ENCODE results near the gene STAG3. TPM values are rescaled to one million over a fixed set of nuclear protein-coding genes. Genes with fewer than 3 reads are reported as not detected.
A peak's percentile ranks its signal among the peaks of the same experiment; 100 is the strongest.
"Not testable (repeated sequence)": the region's sequence is repeated elsewhere in the genome, so short reads cannot be mapped to it uniquely, and the experiment has no call there.

The STAG3 gene
- total and polyA plus RNA-seq, 10 of the 15 experiments (the other 5 are each of a cell fraction or from before 2014, with no cell fraction given) = 73.0 to 306 (median 120) TPM

- H3K9ac ChIP-seq (ENCODE audit: control insufficient read depth, insufficient read depth, low read length); intact Hi-C loops (cut with micrococcal nuclease; ENCODE audit: unreplicated experiment); in situ Hi-C loops (cut with MboI); ATAC-seq; H3K4me3 ChIP-seq; BruUV-seq (replicated peaks); H3K27me3 ChIP-seq (replicated peaks in 1 of 2; ENCODE audit: control insufficient read depth in 2 of 2, insufficient read depth in 2 of 2, low read length in 1 of 2); H3K36me3 ChIP-seq (ENCODE audit: control insufficient read depth in 2 of 2, insufficient read depth in 2 of 2, low read length in 1 of 2); DNase-seq (ENCODE audit: low read depth, low spot score); H4K20me1 ChIP-seq (ENCODE audit: control insufficient read depth, insufficient read depth); H3K9me3 ChIP-seq (replicated peaks; ENCODE audit: control insufficient read depth, insufficient read depth, low read length); FAIRE-seq; H3K27ac ChIP-seq (ENCODE audit: control insufficient read depth, insufficient read depth); H2AFZ ChIP-seq (ENCODE audit: control insufficient read depth, low read depth, low read length); POLR2A ChIA-PET: not testable (repeated sequence)
- SMC1A ChIA-PET (ENCODE audit: uncharacterized antibody, unreplicated experiment) = interaction anchor here (1.2 kb wide), 1 partner anchor 13 kb away, joined by 4 read pairs; no protein-coding TSS in a partner anchor
- RAD21 ChIA-PET (ENCODE audit: unreplicated experiment) = interaction anchor here (2.1 kb wide), 1 partner anchor 75 kb away, joined by 8 read pairs; the partner anchor contains the start of gene LAMTOR4
- peaks cover 53% of the 10 kb centered on the region for H3K79me2 ChIP-seq (ENCODE audit: control insufficient read depth, insufficient read depth, low read length)
- WGBS (ENCODE audit: insufficient coverage, insufficient replicate concordance, low lambda C conversion rate, missing lambda C conversion rate) = 86% methylated on average over 17 of the region's 17 CpGs
- TF ChIP-seq, protein P1, sequence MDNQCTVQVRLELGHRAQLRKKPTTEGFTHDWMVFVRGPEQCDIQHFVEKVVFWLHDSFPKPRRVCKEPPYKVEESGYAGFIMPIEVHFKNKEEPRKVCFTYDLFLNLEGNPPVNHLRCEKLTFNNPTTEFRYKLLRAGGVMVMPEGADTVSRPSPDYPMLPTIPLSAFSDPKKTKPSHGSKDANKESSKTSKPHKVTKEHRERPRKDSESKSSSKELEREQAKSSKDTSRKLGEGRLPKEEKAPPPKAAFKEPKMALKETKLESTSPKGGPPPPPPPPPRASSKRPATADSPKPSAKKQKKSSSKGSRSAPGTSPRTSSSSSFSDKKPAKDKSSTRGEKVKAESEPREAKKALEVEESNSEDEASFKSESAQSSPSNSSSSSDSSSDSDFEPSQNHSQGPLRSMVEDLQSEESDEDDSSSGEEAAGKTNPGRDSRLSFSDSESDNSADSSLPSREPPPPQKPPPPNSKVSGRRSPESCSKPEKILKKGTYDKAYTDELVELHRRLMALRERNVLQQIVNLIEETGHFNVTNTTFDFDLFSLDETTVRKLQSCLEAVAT (IDR thresholded peaks at IDR 0.05) = peak; percentile 64
- TF ChIP-seq SMAD5 (IDR thresholded peaks at IDR 0.05; ENCODE audit: low read depth) = 0 out of 2 replicates have a peak, but pooled peaks have one; percentile 32
- peak; percentile 61 for TF ChIP-seq POLR2A (IDR thresholded peaks at IDR 0.05; ENCODE audit: low read depth, low read length)
- H3K4me1 ChIP-seq (ENCODE audit: control insufficient read depth, insufficient read depth, low read length) = peaks cover 30% of the 10 kb centered on the region
- H3K4me2 ChIP-seq (ENCODE audit: control insufficient read depth, insufficient read depth) = peak overlapping the region; percentile 54
- CTCF ChIA-PET = interaction anchor here (8.2 kb wide), 1 partner anchor 92 kb away, joined by 107 read pairs; no protein-coding TSS in a partner anchor
Observed at GRCh38 chr7:100223376-100223927, 45.7 kb downstream of the STAG3 start.

- BruUV-seq (replicated peaks); H3K27me3 ChIP-seq (replicated peaks in 1 of 2; ENCODE audit: control insufficient read depth in 2 of 2, insufficient read depth in 2 of 2, low read length in 1 of 2); H3K4me2 ChIP-seq (ENCODE audit: control insufficient read depth, insufficient read depth); ATAC-seq; H3K4me3 ChIP-seq; H2AFZ ChIP-seq (ENCODE audit: control insufficient read depth, low read depth, low read length); FAIRE-seq; SMC1A ChIA-PET (ENCODE audit: uncharacterized antibody, unreplicated experiment); H3K9ac ChIP-seq (ENCODE audit: control insufficient read depth, insufficient read depth, low read length); DNase-seq (ENCODE audit: low read depth, low spot score); intact Hi-C loops (cut with micrococcal nuclease; ENCODE audit: unreplicated experiment); H3K9me3 ChIP-seq (replicated peaks; ENCODE audit: control insufficient read depth, insufficient read depth, low read length); H3K36me3 ChIP-seq (ENCODE audit: control insufficient read depth in 2 of 2, insufficient read depth in 2 of 2, low read length in 1 of 2); POLR2A ChIA-PET; H3K27ac ChIP-seq (ENCODE audit: control insufficient read depth, insufficient read depth); H4K20me1 ChIP-seq (ENCODE audit: control insufficient read depth, insufficient read depth); RAD21 ChIA-PET (ENCODE audit: unreplicated experiment); CTCF ChIA-PET; in situ Hi-C loops (cut with MboI): not testable (repeated sequence)
- peaks cover 20% of the 10 kb centered on the region for H3K4me1 ChIP-seq (ENCODE audit: control insufficient read depth, insufficient read depth, low read length)
- 97% methylated on average over 6 of the region's 6 CpGs for WGBS (ENCODE audit: insufficient coverage, insufficient replicate concordance, low lambda C conversion rate, missing lambda C conversion rate)
- peaks cover 40% of the 10 kb centered on the region for H3K79me2 ChIP-seq (ENCODE audit: control insufficient read depth, insufficient read depth, low read length)
Observed at GRCh38 chr7:100224891-100225290, 47.2 kb downstream of the STAG3 start.
